GM23338 (cell line): ENCODE results near the gene IKZF3.
"Not testable (repeated sequence)": the region's sequence is repeated elsewhere in the genome, so short reads cannot be mapped to it uniquely, and the experiment has no call there.

Source experiments
- CREB1 ChIP-seq: fragments of 250-450 bp; sonication (Bioruptor Pico); IDR thresholded peaks from 2 replicates; pipeline ENCODE4 v1.5.0; 2020; ENCODE audit warnings: low read depth, mild to moderate bottlenecking, moderate library complexity
- CTCF ChIP-seq, 2 experiments: fragments of 200-600 bp in 1 of 2; sonication (generic) in 1 of 2; conservative IDR thresholded peaks; 2 replicates each; pipeline versions ENCODE4 v1.5.1 to v1.6.1; 2016 to 2017; ENCODE audit warnings: antibody characterized with exemption in 2 of 2, low read depth in 2 of 2, mild to moderate bottlenecking in 2 of 2, moderate library complexity in 1 of 2
- EZH2 ChIP-seq: fragments of 200-600 bp; sonication (generic); IDR thresholded peaks from one replicate; pipeline ENCODE4 v1.8.0; 2017; ENCODE audit warnings: antibody characterized with exemption, mild to moderate bottlenecking, low read depth; ENCODE audit not compliant: unreplicated experiment
- EZH2phosphoT487 ChIP-seq: fragments of 200-600 bp; sonication (generic); IDR thresholded peaks from one replicate; pipeline ENCODE4 v1.8.1; 2018; ENCODE audit warnings: antibody characterized with exemption; ENCODE audit not compliant: unreplicated experiment
- JUNB ChIP-seq: IDR thresholded peaks from one replicate; pipeline ENCODE4 v1.6.1; 2016; ENCODE audit warnings: antibody characterized with exemption; ENCODE audit not compliant: unreplicated experiment
- POLR2AphosphoS5 ChIP-seq: IDR thresholded peaks from 2 replicates; pipeline ENCODE4 v1.6.1; 2016; ENCODE audit warnings: antibody characterized with exemption, low read depth

- TF ChIP-seq CTCF (conservative IDR thresholded peaks at IDR 0.05; ENCODE audit: low read depth in 2 of 2); CREB1 (CRISPR knock-in tag); EZH2phosphoT487; POLR2AphosphoS5; JUNB; EZH2: not testable (repeated sequence)
Observed at GRCh38 chr17:39748444-39749034, 115.6 kb downstream of the IKZF3 start.
